ENCODE measurements around the gene NR5A2.

The NR5A2 gene

DNA sequence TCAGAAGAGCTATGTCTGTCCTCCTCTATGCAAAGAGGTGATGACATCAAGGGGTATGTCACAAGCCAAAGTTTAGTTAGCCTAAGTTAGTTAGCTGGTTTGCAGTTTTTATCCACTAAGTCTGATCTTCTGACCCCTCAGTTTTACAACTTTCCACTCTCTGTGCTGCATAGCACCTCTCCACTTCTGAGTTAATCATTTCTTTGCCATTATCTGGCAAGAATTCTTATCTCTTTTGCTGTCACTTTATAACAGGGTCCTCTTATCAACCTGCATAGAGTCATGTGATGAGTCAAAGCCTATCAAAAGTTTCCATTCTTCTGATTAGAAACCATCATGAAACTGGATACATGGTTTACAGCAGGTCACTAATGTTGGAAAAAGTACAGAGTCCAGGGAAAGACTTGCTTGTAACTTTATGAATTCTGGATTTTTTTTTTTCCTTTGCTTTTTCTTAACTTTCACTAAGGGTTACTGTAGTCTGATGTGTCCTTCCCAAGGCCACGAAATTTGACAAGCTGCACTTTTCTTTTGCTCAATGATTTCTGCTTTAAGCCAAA is at the start of gene NR5A2:
Gene NR5A2 (plus strand): TSS at position 447 of the 560 bp plus-strand sequence. CDS start 138 bp downstream, outside the sequence.
- DNase-seq (ENCODE audit: low read depth in 1 of 2, low spot score in 1 of 2), result no peak

DNA sequence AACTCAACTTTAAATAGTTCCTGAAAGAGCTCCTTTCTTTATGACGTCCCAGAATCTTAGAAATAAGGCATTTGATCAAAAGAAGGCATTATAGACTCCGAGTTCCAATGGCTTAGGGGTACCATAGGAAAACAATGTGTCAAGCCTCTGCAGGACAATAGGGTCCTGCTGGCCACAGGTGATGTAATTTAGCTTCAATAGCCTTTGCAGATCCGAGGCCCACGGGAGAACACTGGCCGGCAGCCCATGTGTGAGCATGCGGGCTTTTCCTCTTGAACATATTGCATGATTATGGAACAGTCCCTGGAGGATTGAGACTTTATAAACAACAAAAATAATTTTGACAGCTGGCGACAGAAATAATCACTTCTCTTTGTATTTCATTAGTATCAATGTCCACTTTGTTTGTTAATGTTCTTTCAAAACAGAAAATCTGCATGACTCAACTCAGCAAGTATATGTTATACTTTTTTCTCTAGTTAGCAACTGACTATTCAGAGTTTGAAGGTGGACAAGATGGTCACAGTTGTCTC is 49.0 kb upstream of the NR5A2 start:
- no peak for DNase-seq (ENCODE audit: low read depth in 1 of 2, low spot score in 1 of 2)

- DNase-seq (ENCODE audit: low read depth in 1 of 2, low spot score in 1 of 2), result no peak
These were observed 48.4 kb upstream of the NR5A2 start for GRCh38 chr1:199979071-199979470.

DNA sequence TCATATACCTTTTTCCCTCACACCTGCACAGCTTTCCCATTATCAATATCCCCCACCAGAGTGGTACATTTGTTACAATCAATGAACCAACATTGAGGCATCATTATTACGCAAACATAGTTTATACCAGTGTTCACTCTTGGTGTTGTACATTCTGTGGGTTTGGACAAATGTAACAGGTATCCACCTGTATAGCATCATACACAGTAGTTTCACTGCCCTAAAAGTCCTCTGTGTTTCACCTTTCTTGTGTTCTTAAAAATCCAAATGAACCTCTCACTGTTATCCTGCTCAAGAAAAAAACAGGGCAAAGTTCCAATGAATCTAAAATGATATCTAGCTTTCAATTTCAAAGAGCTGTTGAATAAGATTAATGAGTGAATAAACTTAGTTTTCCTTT is 45.9 kb upstream of the NR5A2 start:
- DNase-seq (ENCODE audit: low read depth in 1 of 2, low spot score in 1 of 2), result no peak

GRCh38 chr1:199982606-199983005 is 44.9 kb upstream of the NR5A2 start:
- DNase-seq (ENCODE audit: low read depth in 1 of 2, low spot score in 1 of 2), result no peak

DNA sequence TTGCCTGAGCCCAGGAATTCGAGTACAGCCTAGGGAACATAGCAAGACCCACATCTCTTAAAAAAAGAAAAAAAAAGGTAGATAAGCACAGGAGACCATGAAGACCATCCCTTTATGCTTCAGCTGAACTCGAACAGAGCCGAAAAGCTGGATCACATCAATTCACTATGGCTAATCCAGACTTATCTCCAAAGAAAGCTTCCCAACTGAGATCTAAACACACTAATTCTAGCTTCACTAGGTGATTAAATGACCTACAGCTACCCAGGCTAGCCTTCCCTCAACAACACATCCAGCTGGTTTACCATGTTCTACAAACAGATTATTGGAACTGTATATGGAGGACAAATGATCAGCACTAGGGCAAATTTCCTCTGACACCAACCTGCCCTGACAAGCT is 44.0 kb upstream of the NR5A2 start:
- DNase-seq (ENCODE audit: low read depth in 1 of 2, low spot score in 1 of 2), result no peak

DNA sequence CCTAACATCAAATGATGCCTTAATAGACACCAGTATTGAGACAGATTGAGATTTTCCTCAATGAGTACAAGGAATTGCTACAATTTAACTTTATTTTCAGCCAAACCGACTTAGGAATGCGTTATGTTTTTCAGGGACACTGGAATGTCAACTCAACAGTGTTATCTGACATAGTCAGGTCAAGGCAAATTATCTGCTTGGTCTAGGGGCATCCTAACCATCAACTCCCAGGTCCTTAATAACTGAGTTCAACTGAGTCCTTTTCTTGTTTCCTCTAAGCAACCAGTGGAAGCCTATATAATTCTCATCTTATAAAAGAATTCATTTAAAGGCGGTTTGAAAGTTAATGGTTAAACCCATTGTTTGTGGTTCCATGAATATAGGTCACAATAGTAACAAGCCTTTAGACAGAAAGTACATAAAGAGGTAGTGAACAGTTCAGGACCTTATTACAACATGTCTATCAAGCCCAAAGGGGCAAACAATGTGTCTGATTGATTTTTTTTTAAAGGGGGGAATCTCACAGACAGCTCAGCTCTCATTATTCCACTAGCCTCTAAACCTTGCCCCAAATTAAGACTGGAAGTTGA is 32.3 kb upstream of the NR5A2 start:
- DNase-seq (ENCODE audit: low read depth in 1 of 2, low spot score in 1 of 2), result no peak

DNA sequence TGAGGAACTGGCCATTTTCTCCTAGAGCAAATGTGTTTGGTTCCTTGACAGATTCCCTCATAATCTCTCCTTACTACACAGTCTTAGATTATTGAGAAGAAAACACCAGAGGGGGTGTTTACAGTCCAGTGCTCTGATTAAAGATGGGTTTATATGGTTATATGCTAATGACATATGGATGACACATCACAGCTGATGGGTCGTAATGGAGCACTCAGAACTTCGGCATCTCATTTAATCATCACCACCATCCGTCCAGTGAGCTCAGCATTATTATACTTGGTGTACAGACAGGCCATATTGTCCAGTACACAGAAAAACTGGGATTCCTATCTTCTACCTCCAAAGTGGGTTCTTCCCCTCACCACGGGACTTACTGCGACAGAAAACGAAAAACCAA is 22.3 kb upstream of the NR5A2 start:
- no peak for DNase-seq (ENCODE audit: low read depth in 1 of 2, low spot score in 1 of 2)

DNA sequence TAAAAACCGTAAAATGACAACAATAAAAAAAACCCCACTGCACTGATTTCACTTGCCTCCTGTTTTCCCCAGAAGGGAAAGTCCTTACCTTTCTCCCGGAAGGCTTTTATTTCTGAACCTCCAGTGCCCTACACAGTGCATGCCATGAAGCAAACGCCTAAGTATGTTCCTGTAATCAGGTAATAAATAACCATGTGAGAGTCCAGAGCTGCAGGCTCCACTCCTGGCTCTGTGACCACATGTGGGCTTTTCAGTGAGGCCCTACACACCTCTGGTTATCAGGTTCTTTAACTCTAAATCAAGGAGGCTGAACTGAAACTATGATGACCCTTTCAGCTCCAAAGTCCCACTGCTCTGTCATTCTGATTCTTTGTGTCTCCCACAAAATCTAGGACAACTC is 20.8 kb upstream of the NR5A2 start:
- DNase-seq (ENCODE audit: low read depth in 1 of 2, low spot score in 1 of 2), result no peak

GRCh38 chr1:200015811-200016210 is 11.7 kb upstream of the NR5A2 start:
- DNase-seq (ENCODE audit: low read depth in 1 of 2, low spot score in 1 of 2), result no peak

DNA sequence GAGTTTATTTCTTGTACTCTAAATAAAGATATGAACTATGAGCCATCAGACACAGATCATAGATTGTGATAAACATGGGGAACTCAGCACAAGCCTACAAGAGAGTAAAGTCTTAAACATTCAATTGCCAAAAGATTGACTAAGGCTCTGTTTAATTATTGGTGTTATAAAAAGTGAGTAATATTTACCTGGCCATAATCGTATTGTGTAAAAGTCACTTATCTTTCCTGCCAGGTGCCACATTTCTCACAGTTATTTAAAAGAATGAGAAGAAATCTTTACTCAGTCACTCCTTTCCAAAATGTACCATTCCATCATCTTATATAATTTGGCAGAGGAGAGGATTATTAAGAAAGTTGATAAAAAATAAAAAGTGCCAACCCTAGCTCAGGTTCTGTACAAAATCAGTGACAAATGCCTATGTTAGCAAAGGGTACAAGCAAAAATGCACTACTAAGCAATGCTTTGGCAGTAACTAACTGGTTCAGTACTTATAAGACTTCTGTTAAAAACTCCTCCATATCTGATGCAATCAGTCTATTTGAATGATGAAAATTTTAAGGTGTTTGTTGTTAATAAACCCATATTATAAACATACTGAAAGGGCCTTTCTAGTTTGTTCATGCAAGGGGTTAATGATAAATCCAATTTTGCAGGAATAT is 5.8 kb upstream of the NR5A2 start:
- DNase-seq (ENCODE audit: low read depth in 1 of 2, low spot score in 1 of 2), result no peak

- no peak for DNase-seq (ENCODE audit: low read depth in 1 of 2, low spot score in 1 of 2)
These were observed 5.2 kb upstream of the NR5A2 start for GRCh38 chr1:200022239-200022804.

DNA sequence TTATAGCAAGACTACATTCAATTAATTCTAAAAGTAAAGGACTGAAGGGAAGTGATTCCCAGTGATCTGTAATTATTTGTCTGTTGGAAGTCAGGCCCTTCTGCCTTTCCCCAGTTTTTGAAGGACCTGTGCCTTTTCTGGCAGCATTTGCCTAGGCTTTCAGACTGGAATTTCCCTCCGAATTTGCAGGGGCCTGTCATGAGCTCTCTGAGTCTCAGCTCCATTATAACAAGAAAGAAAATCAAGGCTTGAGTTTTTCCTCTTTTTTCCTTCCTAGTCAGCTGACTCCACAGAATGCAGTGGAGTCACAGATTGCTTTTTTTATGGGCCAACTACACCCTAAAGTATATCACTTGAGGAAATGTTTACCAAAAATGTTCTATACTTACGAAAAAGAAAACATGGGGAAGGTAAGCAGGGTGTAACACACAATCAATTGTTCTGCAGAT is 1.1 kb downstream of the NR5A2 start:
- DNase-seq (ENCODE audit: low read depth in 1 of 2, low spot score in 1 of 2), result no peak

- no peak for DNase-seq (ENCODE audit: low read depth in 1 of 2, low spot score in 1 of 2)
These were observed 1.7 kb downstream of the NR5A2 start for GRCh38 chr1:200029035-200029821.

DNA sequence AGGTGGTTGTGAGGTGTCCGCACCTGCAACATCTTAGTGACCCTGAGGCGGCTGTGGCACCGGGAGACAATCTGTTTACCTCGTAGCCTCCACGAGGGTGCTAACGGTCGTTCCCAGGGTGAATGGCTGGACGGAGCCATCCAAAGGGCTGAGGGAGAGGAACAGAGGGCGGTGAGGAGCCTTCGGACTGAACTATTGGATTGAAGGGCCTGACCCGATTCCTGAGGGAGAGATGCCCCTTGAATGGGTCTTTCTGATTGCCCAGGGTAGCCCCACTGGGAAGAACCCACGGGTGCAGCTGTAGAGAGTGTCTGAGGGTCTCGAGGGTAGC is 2.3 kb downstream of the NR5A2 start:
- no peak for DNase-seq (ENCODE audit: low read depth in 1 of 2, low spot score in 1 of 2)

GRCh38 chr1:200030791-200031190 is 3.3 kb downstream of the NR5A2 start:
- no peak for DNase-seq (ENCODE audit: low read depth in 1 of 2, low spot score in 1 of 2)

- no peak for DNase-seq (ENCODE audit: low read depth in 1 of 2, low spot score in 1 of 2)
These were observed 6.2 kb downstream of the NR5A2 start for GRCh38 chr1:200033511-200034261.

- DNase-seq (ENCODE audit: low read depth in 1 of 2, low spot score in 1 of 2), result no peak
These were observed 6.7 kb downstream of the NR5A2 start for GRCh38 chr1:200034262-200034557.

- DNase-seq (ENCODE audit: low read depth in 1 of 2, low spot score in 1 of 2), result no peak
These were observed 7.4 kb downstream of the NR5A2 start for GRCh38 chr1:200034761-200035396.

DNA sequence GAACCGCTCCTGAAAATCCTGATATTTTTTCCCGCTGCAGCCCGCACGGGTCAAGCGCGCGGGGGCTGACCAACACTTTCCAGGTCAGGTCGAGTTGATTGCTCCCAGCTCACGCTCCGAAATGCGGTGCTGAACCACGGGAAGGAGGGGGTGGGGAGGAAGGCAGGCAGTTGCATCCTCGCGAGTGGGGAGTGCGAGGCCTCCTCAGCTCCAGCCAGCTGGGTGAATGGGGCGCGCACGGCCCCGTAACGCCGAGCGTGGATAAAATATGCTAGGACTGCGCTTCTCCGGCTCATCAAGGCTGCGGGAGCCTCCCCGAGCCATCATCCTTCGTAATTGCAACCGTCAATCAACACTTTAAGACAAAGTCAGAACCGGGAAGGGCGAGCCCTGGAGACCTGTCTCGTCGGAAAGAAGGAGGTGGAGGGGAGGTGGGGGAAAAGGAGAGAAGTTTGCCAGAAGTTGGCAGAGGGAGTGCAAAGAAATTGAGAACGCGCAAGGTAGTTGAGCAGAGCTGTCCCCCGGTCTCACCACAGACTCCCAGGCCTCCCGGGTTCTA is 8.0 kb downstream of the NR5A2 start:
- DNase-seq (ENCODE audit: low read depth in 1 of 2, low spot score in 1 of 2), result no peak

All from activated CD4-positive, alpha-beta T cell treated with anti-CD3 and anti-CD28 coated beads, Interleukin-2, amount 50 U/mL, for 24 hours (primary cell).